ENCODE data around the gene EXOC4.

GRCh38 chr7:133820584-133820983, 567.7 kb downstream of the EXOC4 start:
- TF ChIP-seq CTCF (IDR thresholded peaks at IDR 0.05; ENCODE audit: control extremely low read depth in 1 of 3, insufficient read depth in 1 of 3, low read depth in 1 of 3, low read length in 3 of 3) (no peak), TAF1 (IDR thresholded peaks at IDR 0.05; ENCODE audit: low read depth, low read length) (no peak)
